Right ventricle myocardium inferior (tissue), 1 donor: ENCODE data around the gene HMGA1. TPM values are rescaled to one million over a fixed set of nuclear protein-coding genes. Genes with fewer than 3 reads are reported as not detected.

Experiments
- ATAC-seq: fragments of 200-7000 bp; cut with Tn5 transposase; one replicate; pipeline ENCODE4 v1.9.1; 2020; ENCODE audit warnings: mild to moderate bottlenecking, moderate library complexity
- DNase-seq: peaks from one replicate; pipeline ENCODE4 v3.0.0; 2021; ENCODE audit errors: missing footprints
- intact Hi-C: fragments of 100-400 bp; cut with DNase I; formaldehyde crosslinking; loops from one replicate; pipeline ENCODE4 v1.11.0; 2022
- total RNA-seq: library from RNA; stranded (reverse); fragmentation: NEBNext Ultra II Directional; extraction: Animal tissue kit (Norgen Biotek cat#: 25700); gene quantifications from one replicate; pipeline ENCODE4 v1.2.1, GENCODE V29; 2021
- donor health status: DM: no; HTN: yes; CAD: no; lungs with severe emphysema.

The HMGA1 gene
- total RNA-seq, 1 donor from 2014 or later, result 44.4 TPM

- no peak for DNase-seq
- ATAC-seq, result no peak
- intact Hi-C loops, result no loop called here
Observed at GRCh38 chr6:34218691-34219090, 18.0 kb upstream of the HMGA1 start.

GRCh38 chr6:34223381-34223955, 13.2 kb upstream of the HMGA1 start:
- peak; percentile 18 for ATAC-seq
- intact Hi-C loops, result no loop called here
- peak; percentile 75 for DNase-seq

- DNase-seq (peak; percentile 96), ATAC-seq (peak; percentile 98)
- intact Hi-C loops, result no loop called here
Observed at GRCh38 chr6:34223956-34224940, 12.4 kb upstream of the HMGA1 start.

- intact Hi-C loops, result no loop called here
- ATAC-seq (no peak), DNase-seq (no peak)
Observed at GRCh38 chr6:34225551-34225950, 11.1 kb upstream of the HMGA1 start.

GRCh38 chr6:34226066-34226465, 10.6 kb upstream of the HMGA1 start:
- intact Hi-C loops, result no loop called here
- DNase-seq (no peak), ATAC-seq (no peak)

- intact Hi-C loops, result no loop called here
- no peak for ATAC-seq
Observed at GRCh38 chr6:34226731-34227586, 9.7 kb upstream of the HMGA1 start.

GRCh38 chr6:34227761-34228421, 8.8 kb upstream of the HMGA1 start:
- intact Hi-C loops, result no loop called here

More at GRCh38 chr6:34226731-34227586, 9.7 kb upstream of the HMGA1 start:
- no peak for DNase-seq

GRCh38 chr6:34229877-34230276, 6.8 kb upstream of the HMGA1 start:
- intact Hi-C loops, result no loop called here
- no peak for DNase-seq
- no peak for ATAC-seq

More at GRCh38 chr6:34227761-34228421, 8.8 kb upstream of the HMGA1 start:
- DNase-seq, result no peak
- no peak for ATAC-seq

- DNase-seq, result no peak
- intact Hi-C loops, result no loop called here
- ATAC-seq, result no peak
Observed at GRCh38 chr6:34230653-34231371, 5.9 kb upstream of the HMGA1 start.

GRCh38 chr6:34231566-34232336, 4.9 kb upstream of the HMGA1 start:
- intact Hi-C loops, result no loop called here
- no peak for ATAC-seq
- no peak for DNase-seq

GRCh38 chr6:34232901-34233300, 3.8 kb upstream of the HMGA1 start:
- DNase-seq (no peak), ATAC-seq (no peak)
- intact Hi-C loops, result no loop called here

GRCh38 chr6:34233867-34234266, 2.8 kb upstream of the HMGA1 start:
- intact Hi-C loops, result no loop called here
- no peak for ATAC-seq

GRCh38 chr6:34234667-34235306, 1.9 kb upstream of the HMGA1 start:
- intact Hi-C loops, result no loop called here
- ATAC-seq (no peak), DNase-seq (no peak)

More at GRCh38 chr6:34233867-34234266, 2.8 kb upstream of the HMGA1 start:
- no peak for DNase-seq

GRCh38 chr6:34235307-34236130, 1.2 kb upstream of the HMGA1 start:
- ATAC-seq (peak; percentile 18), DNase-seq (peak; percentile 89)
- intact Hi-C loops, result no loop called here

- intact Hi-C loops, result no loop called here
- ATAC-seq (no peak), DNase-seq (no peak)
Observed at GRCh38 chr6:34236131-34236442, 586 bp upstream of the HMGA1 start.

- DNase-seq (no peak), ATAC-seq (no peak)
- intact Hi-C loops, result no loop called here
Observed at GRCh38 chr6:34237316-34237721, 646 bp downstream of the HMGA1 start.
